LNCaP clone FGC (cell line): ENCODE measurements around the gene FAM120A.

Experiments
- DNase-seq: peaks from one replicate; pipeline ENCODE4 v3.0.0-alpha.2; 2011; ENCODE audit warnings: low read depth
- H3K4me3 ChIP-seq: 2 replicates; pipeline ENCODE4 v1.5.1; 2011; ENCODE audit warnings: mild to moderate bottlenecking, low read depth, low read length, control low read depth
- CTCF ChIP-seq: IDR thresholded peaks from 2 replicates; pipeline ENCODE4 v1.5.1; 2012; ENCODE audit warnings: mild to moderate bottlenecking; ENCODE audit not compliant: control insufficient read depth, insufficient read depth; ENCODE audit errors: extremely low read depth

The FAM120A gene

DNA sequence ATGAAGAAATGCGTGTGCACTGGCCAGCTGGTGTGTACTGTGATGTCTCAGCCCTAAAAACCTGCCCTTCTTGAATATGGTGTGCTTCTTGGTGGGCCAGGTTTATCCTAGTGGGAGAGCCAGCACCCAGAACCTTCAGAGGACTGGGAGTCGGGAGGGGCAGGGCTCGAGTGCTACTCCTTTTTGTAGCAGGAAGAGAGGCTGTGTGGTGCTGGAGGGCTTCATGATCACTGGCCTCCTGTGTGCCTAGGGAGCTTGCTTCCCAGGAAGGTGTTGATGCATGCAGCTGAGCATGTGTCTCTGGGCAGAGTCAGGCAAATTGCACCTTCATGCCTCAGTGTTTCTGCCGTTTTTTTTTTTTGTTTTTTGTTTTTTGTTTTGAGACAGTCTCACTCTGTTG, 144.9 kb downstream of the FAM120A start:
- H3K4me3 ChIP-seq = no peak overlapping the region
- no peak for DNase-seq
- no peak for TF ChIP-seq CTCF

GRCh38 chr9:93597142-93597706, 145.7 kb downstream of the FAM120A start:
- no peak overlapping the region for H3K4me3 ChIP-seq
- no peak for TF ChIP-seq CTCF
- no peak for DNase-seq

DNA sequence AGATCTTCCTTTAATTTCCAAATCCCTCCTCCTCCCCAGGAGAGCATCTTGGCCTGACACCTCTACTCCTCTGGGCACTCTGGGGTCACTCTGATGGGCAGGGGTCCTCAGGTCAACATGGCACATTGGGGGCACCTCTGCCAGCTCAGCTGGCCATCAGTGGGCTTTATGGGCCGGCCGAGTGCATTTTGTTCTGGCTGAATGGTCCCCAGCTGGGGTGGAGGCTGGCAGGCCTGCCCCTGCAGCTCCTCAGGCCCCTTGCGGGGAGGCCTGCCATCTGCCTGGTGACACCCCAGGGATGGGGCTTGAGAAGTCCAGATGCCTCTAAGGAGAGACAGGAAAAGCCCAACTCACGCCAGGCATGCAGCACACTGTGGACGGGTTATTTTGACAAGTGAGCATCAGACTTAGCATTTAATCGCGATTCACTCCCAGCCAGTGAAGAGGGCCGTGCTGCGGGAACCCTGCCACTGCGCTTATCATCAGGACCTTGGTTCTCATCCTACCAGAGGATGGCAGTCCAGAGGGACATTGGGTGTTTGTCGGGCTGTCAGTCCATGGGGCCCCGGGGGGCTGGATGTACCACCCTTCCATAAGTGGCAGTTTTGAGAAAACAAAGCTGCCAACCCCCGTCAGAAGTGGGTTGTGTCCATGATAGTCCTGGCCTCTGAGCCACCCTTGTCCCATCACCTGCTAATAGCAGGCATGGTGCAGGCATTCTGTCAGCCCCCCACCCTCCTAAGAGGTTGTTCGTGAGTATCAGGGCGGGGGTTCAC, 146.6 kb downstream of the FAM120A start:
- H3K4me3 ChIP-seq = no peak overlapping the region
- TF ChIP-seq CTCF = no peak
- DNase-seq = no peak

- no peak for TF ChIP-seq CTCF
- DNase-seq = no peak
- H3K4me3 ChIP-seq = no peak overlapping the region
These were observed 147.3 kb downstream of the FAM120A start for GRCh38 chr9:93598647-93599241.

DNA sequence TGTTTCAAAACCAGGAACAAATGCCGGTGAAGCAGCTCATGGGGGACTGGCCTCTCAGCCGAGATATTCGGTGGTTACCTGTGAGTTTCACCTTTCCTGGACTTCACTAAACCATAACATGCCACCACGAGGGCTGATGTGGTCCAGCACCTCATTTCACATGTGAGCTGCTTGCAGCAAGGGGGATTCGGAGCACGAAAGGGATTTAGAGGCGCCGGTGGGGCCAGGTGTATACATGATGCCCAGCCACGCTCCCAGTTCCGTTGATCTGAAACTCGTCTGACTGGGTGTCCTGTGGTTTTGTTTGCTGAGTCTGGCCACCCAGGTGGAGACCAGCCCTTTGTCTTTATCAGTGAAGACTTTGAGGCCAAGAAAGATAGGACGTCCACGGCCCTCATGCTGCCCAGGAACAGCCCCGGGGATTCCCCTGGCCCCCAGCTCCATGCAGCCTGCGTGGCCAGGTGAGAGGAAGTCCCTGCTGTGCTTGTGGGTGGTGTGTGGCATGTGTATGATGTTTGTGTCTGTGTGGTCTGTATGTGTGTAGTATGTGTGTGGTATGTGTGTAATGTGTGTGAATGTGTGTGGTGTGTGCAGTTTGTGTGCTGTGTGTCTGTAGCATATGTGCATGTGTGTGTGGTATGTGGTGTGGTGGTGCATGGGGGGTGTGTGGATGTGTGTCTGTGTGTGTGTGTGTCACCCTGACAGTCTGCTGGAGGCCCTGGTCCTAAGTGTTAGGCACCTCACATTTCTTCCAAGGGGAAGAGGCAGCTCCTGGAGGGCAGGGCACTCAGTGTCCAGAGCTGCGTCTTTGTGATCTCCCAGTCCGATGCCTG, 148.3 kb downstream of the FAM120A start:
- no peak overlapping the region for H3K4me3 ChIP-seq
- TF ChIP-seq CTCF = no peak
- DNase-seq = no peak

GRCh38 chr9:93600504-93600903, 149.0 kb downstream of the FAM120A start:
- no peak overlapping the region for H3K4me3 ChIP-seq
- TF ChIP-seq CTCF = no peak
- DNase-seq = no peak
